C4-2B (cell line): ENCODE measurements around the gene SLC9A9.

ENCODE experiments used
- CTCF ChIP-seq: fragments of 450-650 bp; conservative IDR thresholded peaks from 2 replicates; pipeline ENCODE4 v1.5.1; 2017; ENCODE audit warnings: mild to moderate bottlenecking
- ZFX ChIP-seq: fragments of 450-650 bp; IDR thresholded peaks from 2 replicates; pipeline ENCODE4 v1.6.1; 2017

- no peak for TF ChIP-seq CTCF
- TF ChIP-seq ZFX, result no peak
Measured at GRCh38 chr3:143514874-143515273, 333.4 kb downstream of the SLC9A9 start.
